HepG2 (cell line): ENCODE data around the gene L1CAM. TPM values are rescaled to one million over a fixed set of nuclear protein-coding genes. Genes with fewer than 3 reads are reported as not detected.

Source experiments
- AHR ChIP-seq: IDR thresholded peaks from 2 replicates; pipeline ENCODE4 v1.6.1; 2018; ENCODE audit warnings: missing genetic modification reagents, missing compliant biosample characterization
- ARNTL ChIP-seq: sonication (generic); formaldehyde crosslinking; IDR thresholded peaks from 2 replicates; pipeline ENCODE4 v1.4.0; 2020; ENCODE audit warnings: mild to moderate bottlenecking, missing genetic modification reagents
- ATF7-NPFF ChIP-seq: sonication (generic); formaldehyde crosslinking; IDR thresholded peaks from 2 replicates; pipeline ENCODE4 v1.8.1; 2023; ENCODE audit warnings: mild to moderate bottlenecking, low read depth, missing genetic modification reagents, moderate library complexity
- CBX1 ChIP-seq: IDR thresholded peaks from one replicate; pipeline ENCODE4 v1.6.1; 2016; ENCODE audit warnings: antibody characterized with exemption, low read depth
- FLYWCH1 ChIP-seq: sonication (generic); formaldehyde crosslinking; IDR thresholded peaks from 2 replicates; pipeline ENCODE4 v1.8.1; 2023; ENCODE audit warnings: mild to moderate bottlenecking, missing genetic modification reagents
- FOXO1 ChIP-seq: sonication (generic); formaldehyde crosslinking; IDR thresholded peaks from 2 replicates; pipeline ENCODE4 v1.4.0; 2020; ENCODE audit warnings: missing genetic modification reagents
- FOXP1 ChIP-seq, 2 experiments: fragments of 450-650 bp in 1 of 2; IDR thresholded peaks; 2 replicates each; pipeline ENCODE4 v1.6.1; 2017 to 2018; ENCODE audit warnings: antibody characterized with exemption in 1 of 2
- KLF11 ChIP-seq: IDR thresholded peaks from 2 replicates; pipeline ENCODE4 v1.6.1; 2016; ENCODE audit warnings: missing compliant biosample characterization
- KLF6 ChIP-seq: IDR thresholded peaks from 2 replicates; pipeline ENCODE4 v1.8.0; 2016; ENCODE audit warnings: missing biosample characterization, missing genetic modification reagents
- KLF9 ChIP-seq: IDR thresholded peaks from 2 replicates; pipeline ENCODE4 v1.6.1; 2016; ENCODE audit warnings: low read depth
- NFIC ChIP-seq: IDR thresholded peaks from 2 replicates; pipeline ENCODE4 v1.6.1; 2012; ENCODE audit warnings: mild to moderate bottlenecking, low read length, inconsistent platforms
- NFYC ChIP-seq: IDR thresholded peaks from 2 replicates; pipeline ENCODE4 v1.6.1; 2016; ENCODE audit warnings: missing genetic modification reagents, missing compliant biosample characterization
- RAD21 ChIP-seq: fragments of 450-650 bp; formaldehyde crosslinking; IDR thresholded peaks from 2 replicates; pipeline ENCODE4 v1.5.0; 2020; ENCODE audit warnings: mild to moderate bottlenecking
- RBM22 ChIP-seq: fragments of 200-400 bp; formaldehyde crosslinking; optimal IDR thresholded peaks from 2 replicates; pipeline ENCODE3; 2017; ENCODE audit warnings: mild to moderate bottlenecking, low read length, moderate library complexity
- RFX1 ChIP-seq: fragments of 450-650 bp; IDR thresholded peaks from 2 replicates; pipeline ENCODE4 v1.6.1; 2017
- RFX5 ChIP-seq: IDR thresholded peaks from 2 replicates; pipeline ENCODE4 v1.6.1; 2011; ENCODE audit warnings: low read depth, low read length, improper control_type of control experiment
- RXRB ChIP-seq: IDR thresholded peaks from 2 replicates; pipeline ENCODE4 v1.6.1; 2016; ENCODE audit warnings: borderline replicate concordance, missing genetic modification reagents, missing compliant biosample characterization
- SMAD1 ChIP-seq: sonication (generic); formaldehyde crosslinking; IDR thresholded peaks from 2 replicates; pipeline ENCODE4 v1.4.0; 2020; ENCODE audit warnings: missing genetic modification reagents, low read depth, mild to moderate bottlenecking, borderline replicate concordance
- SNAPC5 ChIP-seq: sonication (generic); formaldehyde crosslinking; IDR thresholded peaks from 2 replicates; pipeline ENCODE4 v1.8.1; 2023; ENCODE audit warnings: mild to moderate bottlenecking, missing genetic modification reagents, borderline replicate concordance
- SRF ChIP-seq: IDR thresholded peaks from 2 replicates; pipeline ENCODE4 v1.6.1; 2011; ENCODE audit warnings: mild to moderate bottlenecking, low read depth, low read length, moderate library complexity
- TBL1XR1 ChIP-seq: fragments of 150-350 bp; IDR thresholded peaks from 2 replicates; pipeline ENCODE4 v1.6.1; 2014; ENCODE audit warnings: borderline replicate concordance, low read length; ENCODE audit not compliant: partially characterized antibody
- XBP1 ChIP-seq: sonication (generic); formaldehyde crosslinking; IDR thresholded peaks from 2 replicates; pipeline ENCODE4 v1.5.0; 2020; ENCODE audit warnings: missing genetic modification reagents
- ZBTB42 ChIP-seq: sonication (generic); formaldehyde crosslinking; IDR thresholded peaks from 2 replicates; pipeline ENCODE4 v1.5.0; 2020; ENCODE audit warnings: mild to moderate bottlenecking, missing genetic modification reagents
- ZMYM4 ChIP-seq: sonication (generic); formaldehyde crosslinking; IDR thresholded peaks from 2 replicates; pipeline ENCODE4 v1.8.1; 2023; ENCODE audit warnings: mild to moderate bottlenecking, missing genetic modification reagents
- ZNF292 ChIP-seq: sonication (generic); formaldehyde crosslinking; IDR thresholded peaks from 2 replicates; pipeline ENCODE4 v1.8.1; 2022; ENCODE audit warnings: mild to moderate bottlenecking, low read depth, missing genetic modification reagents, borderline replicate concordance
- ZNF468 ChIP-seq: sonication (generic); formaldehyde crosslinking; IDR thresholded peaks from 2 replicates; pipeline ENCODE4 v1.8.0; 2022; ENCODE audit warnings: mild to moderate bottlenecking, moderate library complexity, missing genetic modification reagents
- ZNF558 ChIP-seq: sonication (generic); formaldehyde crosslinking; IDR thresholded peaks from 2 replicates; pipeline ENCODE4 v1.9.0; 2022; ENCODE audit warnings: mild to moderate bottlenecking, missing genetic modification reagents, borderline replicate concordance
- ZNF660 ChIP-seq: sonication (generic); formaldehyde crosslinking; IDR thresholded peaks from 2 replicates; pipeline ENCODE4 v1.5.1; 2020; ENCODE audit warnings: mild to moderate bottlenecking, low read depth, missing genetic modification reagents, borderline replicate concordance
- ZNF678 ChIP-seq: sonication (generic); formaldehyde crosslinking; IDR thresholded peaks from 2 replicates; pipeline ENCODE4 v1.4.0; 2020; ENCODE audit warnings: mild to moderate bottlenecking, missing genetic modification reagents
- ZNF780A ChIP-seq: sonication (generic); formaldehyde crosslinking; IDR thresholded peaks from 2 replicates; pipeline ENCODE4 v1.8.0; 2022; ENCODE audit warnings: mild to moderate bottlenecking, missing genetic modification reagents, moderate library complexity
- polyA plus RNA-seq, 8 experiments: library from polyadenylated mRNA; depleted of rRNA in 3 of 8; stranded (reverse) in 7 of 8; unstranded in 1 of 8; fragments of >200 nt; fragmentation: Illumina TruSeq in 4 of 8; extraction: Trizol in 4 of 8; gene quantifications; 2 replicates each; pipeline versions ENCODE4 v1.2.1 to v1.2.3, GENCODE V29; 2011 to 2016; ENCODE audit warnings: low read depth in 4 of 8, missing spikeins in 1 of 8, mixed read lengths in 1 of 8; ENCODE audit not compliant: insufficient read depth in 1 of 8
- total RNA-seq, 5 experiments: library from RNA; depleted of rRNA; stranded (reverse); fragments of >200 nt; fragmentation: Illumina TruSeq; extraction: Trizol; gene quantifications; 2 replicates each; pipeline ENCODE4 v1.2.3, GENCODE V29; 2016; ENCODE audit warnings: low read depth in 1 of 5
- TF ChIP-seq, protein P1 (sequence below): sonication (generic); formaldehyde crosslinking; IDR thresholded peaks from 2 replicates; pipeline ENCODE4 v1.5.0; 2020; ENCODE audit warnings: mild to moderate bottlenecking, missing genetic modification reagents
- TF ChIP-seq, protein P2 (sequence below): sonication (generic); formaldehyde crosslinking; IDR thresholded peaks from 2 replicates; pipeline ENCODE4 v1.4.0; 2020; ENCODE audit warnings: mild to moderate bottlenecking, missing genetic modification reagents

The L1CAM gene
- total and polyA plus RNA-seq, 2 of the 13 experiments (the other 11 are each of a cell fraction or from before 2014, with no cell fraction given), result 1.4 to 2.0 TPM

- TF ChIP-seq, protein P1, sequence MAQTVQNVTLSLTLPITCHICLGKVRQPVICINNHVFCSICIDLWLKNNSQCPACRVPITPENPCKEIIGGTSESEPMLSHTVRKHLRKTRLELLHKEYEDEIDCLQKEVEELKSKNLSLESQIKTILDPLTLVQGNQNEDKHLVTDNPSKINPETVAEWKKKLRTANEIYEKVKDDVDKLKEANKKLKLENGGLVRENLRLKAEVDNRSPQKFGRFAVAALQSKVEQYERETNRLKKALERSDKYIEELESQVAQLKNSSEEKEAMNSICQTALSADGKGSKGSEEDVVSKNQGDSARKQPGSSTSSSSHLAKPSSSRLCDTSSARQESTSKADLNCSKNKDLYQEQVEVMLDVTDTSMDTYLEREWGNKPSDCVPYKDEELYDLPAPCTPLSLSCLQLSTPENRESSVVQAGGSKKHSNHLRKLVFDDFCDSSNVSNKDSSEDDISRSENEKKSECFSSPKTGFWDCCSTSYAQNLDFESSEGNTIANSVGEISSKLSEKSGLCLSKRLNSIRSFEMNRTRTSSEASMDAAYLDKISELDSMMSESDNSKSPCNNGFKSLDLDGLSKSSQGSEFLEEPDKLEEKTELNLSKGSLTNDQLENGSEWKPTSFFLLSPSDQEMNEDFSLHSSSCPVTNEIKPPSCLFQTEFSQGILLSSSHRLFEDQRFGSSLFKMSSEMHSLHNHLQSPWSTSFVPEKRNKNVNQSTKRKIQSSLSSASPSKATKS (CRISPR knock-in tag), result peak; percentile 99
- TF ChIP-seq ZBTB42 (CRISPR knock-in tag) (peak; percentile 99), ZMYM4 (peak; percentile 94), ZNF558 (CRISPR knock-in tag) (peak; percentile 100), FLYWCH1 (CRISPR knock-in tag) (peak; percentile 99), ZNF468 (CRISPR knock-in tag) (peak; percentile 99), NFIC (no peak), NFYC (CRISPR knock-in tag) (peak; percentile 62), FOXP1 (IDR thresholded peaks at IDR 0.05) (no peak), FOXP1 (CRISPR knock-in tag; IDR thresholded peaks at IDR 0.05) (peak; percentile 82), SNAPC5 (peak; percentile 98), KLF6 (peak; percentile 100), ZNF660 (peak; percentile 98), ZNF678 (CRISPR knock-in tag) (peak; percentile 100), KLF11 (CRISPR knock-in tag) (peak; percentile 100), RBM22 (no peak), FOXO1 (CRISPR knock-in tag) (peak; percentile 97), TBL1XR1 (no peak), ARNTL (CRISPR knock-in tag) (peak; percentile 97), ZNF780A (CRISPR knock-in tag) (peak; percentile 99), ZNF292 (CRISPR knock-in tag) (peak; percentile 80; the same call in 1 of the 2 replicates), XBP1 (CRISPR knock-in tag) (peak; percentile 99), AHR (peak; percentile 100), SMAD1 (CRISPR knock-in tag) (peak; percentile 97), CBX1 (no peak), RFX1 (no peak), RAD21 (no peak), RXRB (peak; percentile 94), RFX5 (no peak), KLF9 (CRISPR knock-in tag) (peak; percentile 99), SRF (no peak), ATF7-NPFF (CRISPR knock-in tag) (peak; percentile 99)
- TF ChIP-seq, protein P2, sequence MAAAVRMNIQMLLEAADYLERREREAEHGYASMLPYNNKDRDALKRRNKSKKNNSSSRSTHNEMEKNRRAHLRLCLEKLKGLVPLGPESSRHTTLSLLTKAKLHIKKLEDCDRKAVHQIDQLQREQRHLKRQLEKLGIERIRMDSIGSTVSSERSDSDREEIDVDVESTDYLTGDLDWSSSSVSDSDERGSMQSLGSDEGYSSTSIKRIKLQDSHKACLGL (CRISPR knock-in tag), result peak; percentile 99
Measured at GRCh38 chrX:153875391-153876111, 10.4 kb downstream of the L1CAM start (continued).
